Peyer's patch (tissue), 4 donors: ENCODE data around the gene KLHL30. TPM values are rescaled to one million over a fixed set of nuclear protein-coding genes. Genes with fewer than 3 reads are reported as not detected.
A peak's percentile ranks its signal among the peaks of the same experiment; 100 is the strongest.

Experiments used
- DNase-seq, 3 donors: peaks; one replicate each; pipeline ENCODE4 v3.0.0-alpha.2; 2017 to 2019
- H3K27ac ChIP-seq, 4 donors: fragments of 200-600 bp; sonication (generic); one replicate each; pipeline ENCODE4 v1.5.1; 2016 to 2019
- H3K27me3 ChIP-seq, 2 donors: fragments of 200-600 bp; sonication (generic); one replicate each; pipeline ENCODE4 v1.5.1; 2019
- H3K36me3 ChIP-seq, 3 donors: fragments of 200-600 bp; sonication (generic); one replicate each; pipeline ENCODE4 v1.5.1; 2016 to 2019
- H3K4me1 ChIP-seq, 4 donors: fragments of 200-600 bp; sonication (generic); one replicate each; pipeline ENCODE4 v1.5.1; 2016 to 2019
- H3K4me3 ChIP-seq, 4 donors: fragments of 200-600 bp; sonication (generic); 1 replicate in 3 of 4; 2 replicates in 1 of 4; pipeline ENCODE4 v1.5.1; 2016 to 2019; ENCODE audit warnings: mild to moderate bottlenecking in 1 of 4
- H3K9me3 ChIP-seq, 4 donors: fragments of 200-600 bp; sonication (generic); one replicate each; pipeline ENCODE4 v1.5.1; 2016 to 2019; ENCODE audit warnings: mild to moderate bottlenecking in 1 of 4
- CTCF ChIP-seq, 6 experiments: fragments of 450-650 bp in 4 of 6; fragments of 200-600 bp in 2 of 6; sonication (generic) in 1 of 6; IDR thresholded peaks; one replicate each; pipeline ENCODE4 v1.5.1; 2017 to 2019; ENCODE audit warnings: antibody characterized with exemption in 6 of 6, mild to moderate bottlenecking in 3 of 6, moderate library complexity in 1 of 6
- POLR2A ChIP-seq, 2 donors: fragments of 450-650 bp; IDR thresholded peaks; one replicate each; pipeline ENCODE4 v1.5.1; 2017; ENCODE audit warnings: antibody characterized with exemption in 2 of 2, mild to moderate bottlenecking in 2 of 2, moderate library complexity in 2 of 2
- total RNA-seq, 4 donors: library from RNA; depleted of rRNA; stranded (reverse); fragments of >200 nt; gene quantifications; one replicate each; pipeline ENCODE4 v1.1.0, GENCODE V29; 2016

The KLHL30 gene
- total RNA-seq, 4 donors from 2014 or later: 0.27 to 0.28 TPM; not detected in 2

DNA sequence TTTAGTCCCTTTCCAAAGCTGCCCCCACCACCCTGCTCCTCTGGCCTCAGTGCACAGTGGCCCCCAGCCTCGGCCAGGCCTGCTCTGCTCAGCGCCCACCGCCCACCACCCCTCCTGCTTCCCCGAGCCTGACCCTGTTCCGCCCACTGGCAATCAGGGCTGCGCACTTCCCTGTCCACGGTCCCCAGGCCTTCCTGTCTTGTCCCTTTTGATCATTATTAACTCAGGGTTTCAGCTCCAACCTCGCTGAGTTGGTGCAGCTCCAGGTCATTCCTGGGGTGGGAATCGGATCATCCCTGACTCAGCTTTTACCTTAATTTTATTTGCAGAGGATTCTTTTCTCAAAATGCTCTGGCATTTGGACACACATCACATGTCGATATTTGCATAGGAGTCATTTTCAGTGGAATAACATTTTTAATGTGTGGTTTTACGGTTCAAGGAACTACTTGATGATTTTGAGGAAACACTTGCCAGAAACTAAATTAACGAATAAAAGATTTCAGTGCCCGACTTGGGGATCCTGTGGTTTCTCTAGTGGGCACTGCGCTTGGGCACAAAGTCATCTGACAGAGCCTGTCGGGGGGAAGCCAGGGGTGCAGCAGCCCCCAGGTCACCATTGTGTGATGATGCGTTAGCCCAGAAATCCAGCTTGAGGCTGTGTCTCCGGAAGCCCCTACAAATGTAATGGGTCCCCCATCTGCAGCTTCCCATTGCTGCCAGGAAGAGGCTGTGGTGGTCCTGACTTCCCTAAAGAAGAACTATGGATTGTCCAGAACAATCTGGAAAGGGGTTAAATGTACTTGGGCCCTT lies 39.4 kb upstream of the KLHL30 start:
- Histone ChIP-seq H3K4me3 (peak overlapping the region in 1 of 4 donors; percentile 3), H3K27me3 (no peaks in the 10 kb centered on the region), H3K36me3 (no peaks in the 10 kb centered on the region), H3K4me1 (peaks cover 0 to 12% (median 7%) of the 10 kb centered on the region in 4 donors), H3K9me3 (no peaks in the 10 kb centered on the region), H3K27ac (peak overlapping the region; percentile 55 to 80 (median 76))
- DNase-seq: peak; percentile 31 to 62 (median 55)
- TF ChIP-seq POLR2A (IDR thresholded peaks at IDR 0.05) (no peak), CTCF (IDR thresholded peaks at IDR 0.05) (no peak)

DNA sequence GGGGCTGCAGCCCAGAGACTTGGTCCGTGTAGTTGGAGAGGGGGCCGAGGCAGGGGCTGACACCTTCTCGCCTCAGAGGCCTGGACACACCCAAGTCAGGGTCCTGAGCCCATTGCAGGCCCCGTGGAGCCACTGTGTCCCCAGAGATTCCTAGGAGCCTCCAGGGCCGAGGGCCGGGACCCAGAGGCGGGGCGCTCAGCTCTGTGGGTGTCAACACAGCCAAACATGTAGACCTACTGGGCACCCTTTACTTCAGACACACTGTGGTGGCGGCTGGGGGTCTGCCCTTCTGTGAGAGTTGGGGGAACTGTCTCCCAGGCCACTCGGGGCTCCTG lies 38.8 kb upstream of the KLHL30 start:
- DNase-seq: peak; percentile 16 to 42 (median 37)
- Histone ChIP-seq H3K27ac (peak overlapping the region in 1 of 4 donors; percentile 72), H3K4me1 (peaks cover 0 to 12% (median 7%) of the 10 kb centered on the region in 4 donors), H3K27me3 (no peaks in the 10 kb centered on the region), H3K9me3 (no peaks in the 10 kb centered on the region), H3K36me3 (no peaks in the 10 kb centered on the region), H3K4me3 (no peak overlapping the region)
- TF ChIP-seq POLR2A (IDR thresholded peaks at IDR 0.05) (no peak), CTCF (IDR thresholded peaks at IDR 0.05) (no peak)

DNA sequence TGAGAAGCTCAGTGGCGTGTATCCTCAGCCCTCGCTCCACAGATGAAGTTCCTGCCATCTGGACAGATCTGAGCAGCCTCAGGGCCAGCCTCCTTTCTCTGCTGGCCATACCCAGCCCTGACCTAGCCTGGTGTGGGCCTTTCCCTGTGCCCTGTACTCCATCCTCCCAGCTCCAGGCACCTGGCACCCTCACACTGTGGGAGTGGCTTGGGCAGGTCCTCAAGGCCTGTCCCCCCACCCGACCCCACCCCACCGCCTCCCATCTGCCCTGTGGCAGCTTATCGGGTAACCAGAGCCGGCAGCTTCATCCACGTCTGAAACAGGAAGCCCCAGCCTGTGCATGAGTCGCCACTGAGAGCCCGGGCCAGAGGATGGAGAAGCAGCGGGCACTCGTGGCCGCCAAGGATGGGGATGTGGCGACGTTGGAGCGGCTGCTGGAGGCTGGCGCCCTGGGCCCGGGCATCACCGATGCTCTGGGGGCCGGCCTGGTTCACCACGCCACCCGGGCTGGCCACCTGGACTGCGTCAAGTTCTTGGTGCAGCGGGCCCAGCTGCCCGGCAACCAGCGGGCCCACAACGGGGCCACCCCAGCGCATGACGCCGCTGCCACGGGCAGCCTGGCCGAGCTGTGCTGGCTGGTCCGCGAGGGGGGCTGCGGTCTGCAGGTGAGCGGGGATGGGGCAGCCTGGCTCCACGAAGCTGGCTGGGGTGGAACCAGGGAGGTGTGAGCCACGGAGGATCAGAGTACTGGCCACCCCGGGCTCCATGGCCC lies 38.2 kb upstream of the KLHL30 start, which contains the start of gene ESPNL:
Gene ESPNL, plus strand, starts transcription at position 292 of the 772 bp plus-strand sequence. Its CDS starts 80 bp downstream, at position 372.
- no peaks in the 10 kb centered on the region for H3K36me3 ChIP-seq
- no peak within 1 kb of the TSS for H3K4me3 ChIP-seq
- peak in 2 of 3 donors; percentile 15 to 47 for DNase-seq
- no peak for TF ChIP-seq POLR2A (IDR thresholded peaks at IDR 0.05)
- no peak for TF ChIP-seq CTCF (IDR thresholded peaks at IDR 0.05)
- H3K9me3 ChIP-seq: no peaks in the 10 kb centered on the region
- H3K27ac ChIP-seq: peak within 1 kb of the TSS in 2 of 4 donors; percentile 72 to 80
- H3K4me1 ChIP-seq: peaks cover 0 to 12% (median 7%) of the 10 kb centered on the region in 4 donors
- H3K27me3 ChIP-seq: no peaks in the 10 kb centered on the region

- TF ChIP-seq POLR2A (IDR thresholded peaks at IDR 0.05) (no peak), CTCF (IDR thresholded peaks at IDR 0.05) (no peak)
- H3K9me3 ChIP-seq: no peaks in the 10 kb centered on the region
- no peaks in the 10 kb centered on the region for H3K36me3 ChIP-seq
- H3K27me3 ChIP-seq: no peaks in the 10 kb centered on the region
- peaks cover 0 to 12% (median 7%) of the 10 kb centered on the region in 4 donors for H3K4me1 ChIP-seq
- DNase-seq: peak in 2 of 3 donors; percentile 35 to 42
- no peak overlapping the region for H3K27ac ChIP-seq
- no peak overlapping the region for H3K4me3 ChIP-seq
Observed at GRCh38 chr2:238100821-238101771, 37.4 kb upstream of the KLHL30 start.
